ENCODE results near the gene ITGA2B.

- no peak for TF ChIP-seq EZH2phosphoT487 (IDR thresholded peaks at IDR 0.05; ENCODE audit: insufficient read depth, low read depth)
- no peak for TF ChIP-seq EZH2 (IDR thresholded peaks at IDR 0.05; ENCODE audit: insufficient read depth, poor library complexity, severe bottlenecking)
Observed at GRCh38 chr17:44334315-44334714, 55.1 kb downstream of the ITGA2B start.

All from GM23248 (cell line).